G401 (cell line): ENCODE data around the gene DIAPH3. TPM values are rescaled to one million over a fixed set of nuclear protein-coding genes. Genes with fewer than 3 reads are reported as not detected.

Experiments used
- DNase-seq: peaks from one replicate; pipeline ENCODE4 v3.0.0-alpha.2; 2015; ENCODE audit warnings: low spot score
- in situ Hi-C: cut with HindIII; loops from 2 replicates; pipeline ENCODE4 v1.10.0; 2016; ENCODE audit warnings: low sequenced_read_pairs, mixed read lengths
- total RNA-seq: library from RNA; depleted of rRNA; stranded (reverse); fragments of >200 nt; shearing (Covaris generic); gene quantifications from 2 replicates; pipeline ENCODE4 v1.2.3, GENCODE V29; 2014; rRNA removed

Gene DIAPH3
- total RNA-seq, 1 experiment from 2014 or later = 31.3 TPM

DNA sequence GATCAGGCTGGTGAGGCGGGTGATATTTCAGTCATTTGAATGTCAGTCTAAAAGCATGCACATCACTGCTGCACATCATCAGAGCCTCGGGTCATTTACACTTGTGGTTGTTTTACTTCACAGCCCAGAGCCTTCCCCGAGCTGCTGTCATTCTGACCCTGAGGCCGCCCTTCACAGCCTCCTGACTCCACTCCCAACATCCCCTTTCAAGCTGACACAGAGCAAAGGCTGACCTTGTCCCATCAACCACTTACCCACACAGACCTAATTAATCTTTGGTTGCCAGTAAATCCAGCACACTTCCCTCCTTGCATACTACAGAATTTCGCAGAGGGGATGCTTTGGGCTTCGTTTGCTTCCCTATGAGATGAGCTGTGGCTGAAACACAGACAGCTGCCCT, 528.1 kb downstream of the DIAPH3 start:
- no peak for DNase-seq
- in situ Hi-C loops = no loop called here

DNA sequence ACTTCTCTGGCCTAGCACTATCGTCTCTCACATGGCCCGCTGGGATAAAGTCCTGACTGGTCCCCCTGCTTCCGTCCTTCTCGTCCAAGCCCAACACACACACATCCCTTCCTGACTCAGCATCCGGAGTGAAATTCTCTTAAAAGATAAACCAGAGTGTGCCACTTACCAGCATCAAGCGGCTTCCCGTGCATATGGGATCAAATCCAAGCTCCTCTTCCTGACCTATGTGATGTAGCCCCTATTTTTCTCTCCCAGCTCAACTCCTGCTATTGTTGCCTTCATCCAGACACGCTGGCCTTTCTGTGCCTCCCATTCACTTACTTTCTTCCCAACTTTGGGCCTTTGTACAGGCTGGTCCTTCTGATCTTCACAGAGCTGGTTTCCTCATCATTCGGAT, 530.4 kb downstream of the DIAPH3 start:
- no peak for DNase-seq
- in situ Hi-C loops = no loop called here

DNA sequence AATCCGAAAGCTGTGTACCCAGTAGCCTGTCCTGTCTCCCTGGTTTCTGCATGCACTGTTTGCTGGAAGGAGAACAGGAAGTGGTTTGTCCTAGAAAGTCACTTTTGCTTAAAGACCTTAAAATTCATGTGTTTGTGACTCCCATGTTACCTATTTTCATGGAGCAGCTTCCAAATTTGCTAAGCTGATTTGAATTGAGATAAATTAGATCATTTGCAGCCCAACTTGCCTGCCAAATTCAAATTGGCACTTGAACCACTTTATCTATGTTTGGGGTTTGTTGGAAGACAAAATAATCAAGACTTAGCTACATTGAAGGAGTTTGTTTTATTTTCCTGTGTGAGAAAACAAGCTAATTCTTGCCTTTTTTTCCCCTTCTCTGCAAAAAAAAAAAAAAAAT, 532.5 kb downstream of the DIAPH3 start:
- in situ Hi-C loops = no loop called here
- DNase-seq = no peak

DNA sequence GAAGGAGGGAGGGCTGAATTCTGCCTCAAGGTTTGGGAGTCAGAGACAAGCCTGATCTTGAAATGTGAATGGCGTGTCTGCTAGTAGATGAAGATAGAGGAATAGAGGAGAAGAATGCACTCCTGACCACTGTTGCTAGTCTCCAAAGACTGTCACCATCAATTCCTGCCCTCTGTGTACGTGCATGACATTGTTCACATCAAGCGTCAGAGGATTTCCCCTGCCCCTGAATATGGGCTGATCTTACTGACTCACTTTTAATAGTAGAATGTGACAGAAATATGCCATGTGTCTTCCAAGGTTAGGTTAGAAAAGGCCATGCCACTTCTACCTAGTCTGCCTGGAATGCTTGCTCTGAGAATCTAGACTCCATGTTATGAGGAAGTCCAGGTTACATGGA, 538.6 kb downstream of the DIAPH3 start:
- in situ Hi-C loops = no loop called here
- DNase-seq = no peak

DNA sequence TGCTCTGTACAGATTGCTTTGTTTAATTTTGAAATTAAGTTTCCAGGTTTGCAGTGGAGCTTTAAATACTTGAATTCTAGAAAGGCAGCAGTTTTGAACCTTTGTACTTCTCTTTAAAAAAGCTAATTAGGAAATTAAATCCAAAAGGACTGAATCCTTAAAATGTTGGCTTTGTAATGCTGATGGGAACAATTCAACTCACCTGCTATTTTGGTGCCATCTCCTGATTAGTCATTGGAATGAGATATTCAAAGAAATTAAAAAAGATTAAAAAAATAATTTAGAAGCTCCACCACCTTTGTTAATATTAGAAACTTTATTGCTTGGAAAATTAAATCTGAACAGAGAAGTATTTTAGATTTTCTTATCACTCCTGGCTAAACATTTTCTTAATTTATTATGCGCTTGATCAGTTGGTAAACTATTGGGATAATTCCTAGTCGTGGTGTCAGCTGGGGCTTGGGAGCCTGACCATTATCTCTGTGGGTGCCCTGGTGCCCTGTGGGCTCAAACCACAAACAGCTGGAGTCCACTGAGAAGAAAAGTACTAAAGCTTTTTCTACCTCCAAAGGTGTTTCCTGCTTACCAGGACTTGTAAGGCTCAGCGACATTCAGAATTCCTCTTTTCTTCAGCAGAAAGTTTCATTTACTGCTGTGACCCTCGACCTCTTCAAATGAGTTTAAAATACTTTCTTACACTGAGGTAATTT, 540.4 kb downstream of the DIAPH3 start:
- DNase-seq = no peak
- in situ Hi-C loops = no loop called here

DNA sequence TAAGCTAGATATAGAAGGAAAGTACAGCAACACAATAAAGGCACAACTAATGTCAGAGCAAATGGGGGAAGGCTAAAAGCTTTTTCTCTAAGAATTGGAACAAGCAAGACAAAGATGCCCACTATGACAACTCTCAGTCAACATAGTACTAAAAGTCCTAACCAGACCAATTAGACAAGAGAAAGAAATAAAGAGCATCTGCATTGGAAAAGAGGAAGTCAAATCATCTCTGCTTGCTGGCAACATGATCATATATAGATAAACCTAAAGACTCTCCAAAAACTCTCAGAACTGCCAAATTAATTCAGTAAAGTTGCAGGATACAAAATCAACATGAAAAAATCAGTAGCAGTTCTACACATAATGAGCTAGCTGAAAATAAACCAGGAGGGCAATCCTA, 542.0 kb downstream of the DIAPH3 start:
- in situ Hi-C loops = no loop called here

More for the DNA sequence above, 542.0 kb downstream of the DIAPH3 start:
- no peak for DNase-seq

Other genes starting within 250 kb of the DIAPH3 start
- 3.5 and 8.5 TPM in 2 replicates for gene TDRD3, start 233.3 kb upstream of the DIAPH3 start, total RNA-seq